Measurements from ENCODE around the gene CSKMT. TPM values are rescaled to one million over a fixed set of nuclear protein-coding genes. Genes with fewer than 3 reads are reported as not detected.
A peak's percentile ranks its signal among the peaks of the same experiment; 100 is the strongest.
"Not testable (repeated sequence)": the region's sequence is repeated elsewhere in the genome, so short reads cannot be mapped to it uniquely, and the experiment has no call there.

Gene CSKMT, protein sequence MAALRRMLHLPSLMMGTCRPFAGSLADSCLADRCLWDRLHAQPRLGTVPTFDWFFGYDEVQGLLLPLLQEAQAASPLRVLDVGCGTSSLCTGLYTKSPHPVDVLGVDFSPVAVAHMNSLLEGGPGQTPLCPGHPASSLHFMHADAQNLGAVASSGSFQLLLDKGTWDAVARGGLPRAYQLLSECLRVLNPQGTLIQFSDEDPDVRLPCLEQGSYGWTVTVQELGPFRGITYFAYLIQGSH
- total RNA-seq: 7.5 TPM in 2 replicates

GRCh38 chr11:62665075-62665598, at the start of gene CSKMT, which contains the start of gene C11orf98:
Gene CSKMT (plus strand): TSS chr11:62665312. CDS start chr11:62665880, 568 bp downstream.
Gene C11orf98 (minus strand): TSS chr11:62665210. CDS start chr11:62665169, 41 bp downstream.
- DNase-seq (ENCODE audit: low read depth, low spot score): peak; percentile 71

- DNase-seq (ENCODE audit: low read depth, low spot score): no peak
Measured at GRCh38 chr11:62615521-62615920, 49.6 kb upstream of the CSKMT start.

DNA sequence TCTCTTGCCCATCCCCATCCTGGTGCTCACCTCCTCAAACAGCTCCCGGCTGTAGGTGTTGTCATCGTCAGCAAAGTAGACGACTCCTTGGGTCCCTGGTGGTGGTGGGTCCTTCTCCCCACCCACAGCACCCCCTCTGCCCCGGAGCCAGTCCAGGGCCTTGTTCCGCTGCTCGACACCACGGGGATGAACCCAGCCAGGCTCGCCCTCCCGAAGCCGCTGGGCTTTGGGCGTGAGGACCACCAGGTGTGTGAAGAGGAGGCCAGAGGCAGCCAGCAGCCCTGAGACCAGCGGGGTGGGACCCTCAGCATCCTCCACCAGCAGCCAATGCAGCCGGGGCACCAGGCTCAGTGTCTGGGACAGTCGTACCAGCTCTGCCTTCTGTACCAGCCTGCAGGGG, 48.2 kb upstream of the CSKMT start:
- DNase-seq (ENCODE audit: low read depth, low spot score): not testable (repeated sequence)

DNA sequence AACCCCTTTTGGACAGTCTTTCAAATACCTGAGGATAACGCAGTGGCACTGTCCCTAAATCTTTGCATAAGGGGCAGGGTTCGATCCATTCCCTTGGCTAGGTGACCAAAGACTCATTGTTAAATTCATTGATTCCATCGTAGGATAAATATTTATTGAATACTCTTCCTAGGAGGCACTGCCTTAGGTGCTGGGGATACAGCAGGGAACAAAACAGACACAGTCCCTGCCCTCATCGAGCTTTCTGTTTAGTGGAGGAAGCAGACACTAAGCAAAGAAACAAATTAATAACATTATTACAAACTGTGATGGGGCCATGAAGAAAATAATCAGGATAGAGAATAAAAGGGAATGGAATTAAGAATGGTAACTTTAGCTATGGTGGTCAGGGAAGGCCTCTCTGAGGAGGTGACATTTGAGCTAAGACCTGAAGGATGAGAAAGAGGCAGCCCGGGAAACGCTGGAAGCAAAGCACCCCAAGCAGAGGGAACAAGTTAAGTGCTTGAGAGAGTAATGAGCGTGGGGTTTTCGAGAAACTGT, 44.0 kb upstream of the CSKMT start:
- DNase-seq (ENCODE audit: low read depth, low spot score): no peak

DNA sequence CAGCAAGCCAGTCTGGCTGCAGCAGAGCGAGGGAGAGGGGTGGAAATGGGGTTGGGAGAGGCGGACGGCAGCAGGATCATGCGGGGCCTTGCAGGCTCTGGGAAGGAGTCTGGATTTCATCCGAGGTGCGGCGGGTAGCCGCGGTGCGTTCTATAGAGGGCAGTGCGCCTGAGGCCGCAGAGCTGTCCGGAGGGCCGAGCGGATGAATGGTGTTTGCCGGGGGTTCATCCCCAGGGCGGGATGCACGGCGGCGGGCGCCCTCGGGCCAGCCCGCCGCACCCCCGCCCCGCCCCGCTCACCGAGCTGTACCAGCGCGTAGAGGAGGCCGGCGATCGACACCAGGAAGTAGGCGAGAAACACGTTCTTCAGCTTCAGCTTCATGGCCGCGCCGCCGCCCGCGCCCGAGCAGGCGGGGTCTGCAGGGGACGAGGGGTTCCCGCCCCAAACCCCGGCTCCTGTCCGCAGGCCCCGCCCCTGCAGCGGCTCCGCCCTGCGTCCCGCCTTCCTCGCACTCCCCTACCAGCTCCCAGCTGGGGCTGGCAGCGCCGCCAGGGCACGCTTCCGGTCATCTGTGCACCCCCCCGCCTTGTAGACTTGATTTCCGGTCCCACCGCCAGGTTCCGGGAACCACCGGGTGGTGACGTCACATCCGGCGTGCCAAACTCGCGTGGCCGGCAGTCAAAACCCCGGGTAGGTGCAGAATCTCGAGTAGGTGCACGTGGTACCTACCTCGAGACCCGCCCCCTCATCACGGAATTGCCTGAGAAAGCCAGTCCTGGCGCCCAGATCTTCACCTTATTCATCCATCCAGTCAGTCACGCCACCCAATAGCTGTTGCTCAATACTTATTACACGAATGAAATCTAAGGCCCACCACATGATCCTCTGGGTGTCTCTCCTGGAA, 43.3 kb upstream of the CSKMT start, which contains the start of gene B3GAT3:
TSS of gene B3GAT3 (minus strand) at position 420 of the 904 bp plus-strand sequence. CDS start at position 381, 39 bp downstream.
- peak; percentile 88 for DNase-seq (ENCODE audit: low read depth, low spot score)

DNA sequence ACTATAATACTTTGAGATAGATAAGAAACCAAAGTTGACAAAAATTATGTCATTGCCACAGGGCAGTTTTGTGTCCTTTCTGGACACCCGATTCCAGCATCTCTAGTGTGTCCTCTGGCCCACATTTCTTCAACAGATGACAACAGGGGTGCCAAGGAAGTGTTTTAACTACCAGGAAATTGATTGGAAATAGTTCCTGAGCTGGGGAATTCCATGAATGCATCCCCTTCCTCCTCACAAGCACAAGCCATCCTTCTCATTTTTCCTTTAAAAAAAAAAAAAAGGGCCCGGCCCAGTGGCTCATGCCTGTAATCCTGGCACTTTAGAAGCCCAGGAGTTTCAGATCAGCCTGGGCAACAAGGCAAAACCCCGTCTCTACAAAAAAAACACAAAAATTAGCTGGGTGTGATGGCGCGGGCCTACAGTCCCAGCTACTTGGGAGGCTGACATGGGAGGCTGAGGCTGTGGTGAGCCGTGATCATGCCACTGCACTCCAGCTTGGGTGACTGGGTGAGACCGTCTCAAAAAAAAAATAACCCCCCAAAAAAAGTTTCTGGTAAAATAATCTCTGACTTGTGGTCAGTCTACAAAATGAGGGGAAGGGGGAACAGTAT, 42.5 kb upstream of the CSKMT start:
- no peak for DNase-seq (ENCODE audit: low read depth, low spot score)

GRCh38 chr11:62627713-62628112, 37.4 kb upstream of the CSKMT start:
- DNase-seq (ENCODE audit: low read depth, low spot score): no peak

GRCh38 chr11:62632492-62632891, 32.6 kb upstream of the CSKMT start:
- DNase-seq (ENCODE audit: low read depth, low spot score): no peak

DNA sequence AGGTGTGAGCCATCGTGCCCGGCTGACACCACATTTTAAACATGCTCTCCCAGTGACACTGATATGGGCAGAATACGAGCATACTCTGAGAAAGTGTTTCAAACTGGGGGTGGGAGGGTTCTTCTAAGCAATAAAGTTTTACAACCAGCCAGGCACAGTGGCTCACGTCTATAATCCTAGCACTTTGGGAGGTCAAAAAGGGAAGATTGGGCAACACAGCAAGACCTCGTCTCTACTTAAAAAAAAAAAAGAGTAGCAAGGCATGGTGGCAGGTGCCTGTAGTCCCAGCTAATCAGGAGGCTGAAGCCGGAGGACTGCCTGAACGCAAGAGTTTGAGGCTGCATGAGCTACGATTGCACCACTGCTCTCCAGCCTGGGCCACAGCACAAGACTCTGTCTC, 20.9 kb upstream of the CSKMT start:
- DNase-seq (ENCODE audit: low read depth, low spot score): no peak

DNA sequence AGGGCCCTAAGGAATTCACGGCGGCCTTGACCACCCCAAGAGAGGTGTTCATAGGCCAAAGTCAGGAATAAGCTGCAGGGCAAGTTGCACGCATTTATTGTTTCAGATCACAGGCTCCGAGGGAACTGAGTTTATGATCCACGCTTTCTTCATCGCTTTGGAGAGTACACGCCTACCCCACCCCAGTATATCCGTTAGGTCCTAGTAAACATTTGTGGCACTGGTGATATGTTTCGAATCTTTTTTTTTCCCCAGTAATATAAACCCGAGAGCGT, 19.5 kb upstream of the CSKMT start:
- DNase-seq (ENCODE audit: low read depth, low spot score): no peak

GRCh38 chr11:62645946-62646824, 18.9 kb upstream of the CSKMT start, which contains the start of gene GANAB:
Gene GANAB (minus strand): TSS chr11:62646613. CDS start chr11:62646599, 14 bp downstream.
- DNase-seq (ENCODE audit: low read depth, low spot score): peak; percentile 92

GRCh38 chr11:62646825-62647608, 18.1 kb upstream of the CSKMT start:
- DNase-seq (ENCODE audit: low read depth, low spot score): no peak

DNA sequence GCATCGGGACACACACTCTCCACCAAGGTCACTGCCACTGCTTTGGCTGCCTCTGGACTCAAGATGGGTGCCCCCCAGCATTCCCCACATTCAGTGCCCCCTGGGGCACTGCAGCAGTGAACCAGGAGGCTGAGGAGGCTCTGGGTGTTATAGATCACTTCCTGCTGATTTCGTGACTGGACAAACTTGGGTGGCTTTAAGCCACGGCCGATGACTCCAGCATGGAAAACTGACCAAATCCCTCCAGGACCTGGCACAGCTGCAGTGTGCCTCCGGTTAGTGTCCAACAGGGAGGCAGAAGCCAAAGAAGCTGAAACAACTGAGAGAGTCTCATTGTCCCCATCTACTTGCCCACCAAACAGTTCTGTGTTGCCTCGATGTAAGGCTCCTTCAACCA, 17.5 kb upstream of the CSKMT start:
- DNase-seq (ENCODE audit: low read depth, low spot score): no peak

- no peak for DNase-seq (ENCODE audit: low read depth, low spot score)
Measured at GRCh38 chr11:62648185-62648966, 16.7 kb upstream of the CSKMT start.

GRCh38 chr11:62648967-62649364, 16.1 kb upstream of the CSKMT start:
- no peak for DNase-seq (ENCODE audit: low read depth, low spot score)

DNA sequence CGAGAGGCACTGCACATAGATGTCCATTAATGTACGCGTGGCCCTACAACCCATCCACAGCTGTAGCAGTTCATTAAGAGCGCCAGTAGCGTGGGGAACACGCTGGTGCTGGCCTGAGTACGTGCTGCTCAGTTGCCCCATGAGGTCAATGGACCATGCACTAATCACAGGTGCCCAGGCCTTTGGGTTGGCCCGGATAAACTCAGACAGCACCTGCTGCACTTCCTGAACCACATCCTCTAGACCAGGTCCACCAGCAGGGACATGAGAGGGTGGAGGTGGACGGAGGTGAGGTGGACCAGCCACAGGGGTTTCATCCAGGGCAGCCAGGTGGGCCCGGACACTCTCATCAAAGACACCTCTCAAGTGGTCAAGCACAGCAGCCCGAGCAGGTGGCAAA, 15.6 kb upstream of the CSKMT start:
- no peak for DNase-seq (ENCODE audit: low read depth, low spot score)

- DNase-seq (ENCODE audit: low read depth, low spot score): not testable (repeated sequence)
Measured at GRCh38 chr11:62650283-62650682, 14.8 kb upstream of the CSKMT start.

DNA sequence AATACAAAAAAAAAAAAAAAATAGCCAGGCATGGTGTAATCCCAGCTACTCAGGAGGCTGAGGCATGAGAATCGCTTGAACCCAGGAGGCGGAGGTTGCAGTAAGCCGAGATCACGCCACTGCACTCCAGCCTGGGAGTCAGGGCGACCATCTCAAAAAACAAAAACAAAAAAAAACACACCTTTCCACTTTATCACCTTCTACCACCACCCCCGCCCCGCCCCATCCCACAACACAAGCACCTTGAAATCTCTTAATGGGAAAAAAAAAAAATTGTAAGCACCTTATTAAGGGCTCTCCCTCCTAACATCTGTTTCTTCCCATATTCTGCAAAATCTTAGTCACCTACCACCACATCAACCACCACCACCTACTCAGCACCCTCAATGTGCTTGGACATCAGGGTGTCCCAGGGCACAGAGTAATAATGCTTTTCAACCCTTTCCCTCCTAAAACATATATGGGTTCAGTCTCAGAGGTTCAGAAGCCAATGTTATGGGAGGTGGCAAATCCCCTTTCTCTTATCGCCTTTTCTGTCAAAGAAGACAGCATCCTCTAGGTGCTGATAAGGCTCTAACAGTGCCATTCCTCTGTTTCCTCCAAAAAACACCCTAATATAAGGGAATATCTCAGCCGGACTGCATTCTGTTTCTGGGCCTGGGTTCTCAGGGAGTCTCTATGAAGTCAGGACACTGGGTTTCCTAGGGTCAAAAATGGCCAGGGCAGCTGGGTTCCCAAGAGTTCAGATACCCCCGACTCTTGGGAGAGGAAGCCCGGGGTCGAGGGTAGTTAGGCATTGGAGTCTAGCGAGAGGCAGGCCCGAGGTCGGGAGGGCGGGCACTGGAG, 12.7 kb upstream of the CSKMT start:
- DNase-seq (ENCODE audit: low read depth, low spot score): no peak
